Stimulated activated CD4-positive, alpha-beta T cell treated with anti-CD3 and anti-CD28 coated beads, TNF-alpha, amount 100 ng/mL, for 24 hours (primary cell): ENCODE results near the gene RTL1.

Experiments used
- DNase-seq, 3 experiments: peaks; one replicate each; pipeline ENCODE4 v3.0.0-alpha.2; 2020; ENCODE audit warnings: low read depth in 3 of 3

RTL1 gene

GRCh38 chr14:100882026-100882967 lies 21.2 kb downstream of the RTL1 start:
- no peak for DNase-seq

- DNase-seq, result no peak
Observed at GRCh38 chr14:100881211-100882025, 22.1 kb downstream of the RTL1 start.

- no peak for DNase-seq
Observed at GRCh38 chr14:100880271-100881101, 23.0 kb downstream of the RTL1 start.

- no peak for DNase-seq
Observed at GRCh38 chr14:100879782-100880181, 23.7 kb downstream of the RTL1 start.

- DNase-seq, result no peak
Observed at GRCh38 chr14:100879194-100879593, 24.3 kb downstream of the RTL1 start.

- no peak for DNase-seq
Observed at GRCh38 chr14:100878271-100879146, 25.0 kb downstream of the RTL1 start.

- no peak for DNase-seq
Observed at GRCh38 chr14:100875861-100876590, 27.5 kb downstream of the RTL1 start.

- DNase-seq, result no peak
Observed at GRCh38 chr14:100875126-100875525, 28.4 kb downstream of the RTL1 start.

- DNase-seq, result no peak
Observed at GRCh38 chr14:100874411-100875091, 29.0 kb downstream of the RTL1 start.

- no peak for DNase-seq
Observed at GRCh38 chr14:100874051-100874410, 29.5 kb downstream of the RTL1 start.

GRCh38 chr14:100873096-100873482 lies 30.4 kb downstream of the RTL1 start:
- DNase-seq, result no peak

- no peak for DNase-seq
Observed at GRCh38 chr14:100872259-100873095, 31.0 kb downstream of the RTL1 start.

- no peak for DNase-seq
Observed at GRCh38 chr14:100871234-100872186, 32.0 kb downstream of the RTL1 start.

- no peak for DNase-seq
Observed at GRCh38 chr14:100868621-100869370, 34.7 kb downstream of the RTL1 start.

- no peak for DNase-seq
Observed at GRCh38 chr14:100867631-100868315, 35.7 kb downstream of the RTL1 start.
